HL-60 (cell line): ENCODE results near the gene DPEP1.

Experiments
- CTCF ChIP-seq: IDR thresholded peaks from one replicate; pipeline ENCODE4 v1.5.1; 2011; ENCODE audit warnings: low read length, control low read depth, inconsistent platforms; ENCODE audit not compliant: insufficient read depth
- POLR2AphosphoS5 ChIP-seq: IDR thresholded peaks from 2 replicates; pipeline ENCODE4 v1.6.1; 2012; ENCODE audit warnings: low read depth

DNA sequence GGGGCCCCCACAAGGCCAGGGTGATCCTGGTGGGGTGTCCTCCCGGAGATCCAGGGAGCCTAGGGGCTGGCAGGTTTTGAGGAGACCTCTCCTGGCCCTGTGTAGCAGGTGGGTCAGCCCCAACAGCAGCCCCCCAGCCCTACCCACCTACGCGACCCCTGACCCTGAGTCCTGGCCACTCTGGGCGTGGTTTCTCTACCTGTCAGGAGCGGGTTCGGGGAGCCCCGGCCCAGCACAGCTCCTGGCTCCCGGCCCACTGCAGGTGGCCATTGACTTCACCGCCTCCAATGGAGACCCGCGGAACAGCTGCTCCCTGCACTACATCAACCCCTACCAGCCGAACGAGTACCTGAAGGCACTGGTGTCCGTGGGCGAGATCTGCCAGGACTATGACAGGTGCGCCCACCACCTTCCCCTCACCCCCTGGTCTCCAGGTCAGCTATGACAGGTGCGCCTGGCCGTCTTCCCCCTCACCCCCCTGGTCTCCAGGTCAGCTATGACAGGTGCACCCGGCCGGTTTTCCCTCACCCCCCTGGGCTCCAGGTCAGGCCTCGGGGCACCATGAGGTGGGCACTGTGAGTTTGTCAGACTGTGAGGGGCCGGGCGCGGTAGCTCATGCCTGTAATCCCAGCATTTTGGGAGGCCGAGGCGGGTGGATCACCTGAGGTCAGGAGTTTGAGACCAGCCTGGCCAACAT, 24.9 kb upstream of the DPEP1 start:
- TF ChIP-seq CTCF (no peak), POLR2AphosphoS5 (no peak)
